Endodermal cell (in vitro differentiated cells): ENCODE data around the gene VWA8. TPM values are rescaled to one million over a fixed set of nuclear protein-coding genes. Genes with fewer than 3 reads are reported as not detected.

Experiments
- DNase-seq: peaks from one replicate; pipeline ENCODE4 v3.0.0-alpha.2; 2017
- H3K27ac ChIP-seq: 2 replicates; pipeline ENCODE4 v1.5.1; 2013; ENCODE audit warnings: mild to moderate bottlenecking, low read depth, low read length, moderate library complexity
- H3K27me3 ChIP-seq: 2 replicates; pipeline ENCODE4 v1.6.1; 2013; ENCODE audit warnings: mild to moderate bottlenecking, low read length, moderate library complexity; ENCODE audit not compliant: insufficient read depth, control insufficient read depth, poor library complexity, severe bottlenecking
- H3K36me3 ChIP-seq: 2 replicates; pipeline ENCODE4 v1.7.0; 2013; ENCODE audit warnings: mild to moderate bottlenecking, low read length, moderate library complexity; ENCODE audit not compliant: control insufficient read depth, insufficient read depth
- H3K4me1 ChIP-seq: one replicate; pipeline ENCODE4 v1.7.0; 2013; ENCODE audit warnings: low read length; ENCODE audit not compliant: control insufficient read depth, insufficient read depth
- H3K4me3 ChIP-seq: 2 replicates; pipeline ENCODE4 v1.5.1; 2013; ENCODE audit warnings: mild to moderate bottlenecking, low read length, moderate library complexity
- H3K9ac ChIP-seq: 2 replicates; pipeline ENCODE4 v1.6.1; 2013; ENCODE audit warnings: mild to moderate bottlenecking, low read length, moderate library complexity; ENCODE audit not compliant: poor library complexity, severe bottlenecking; ENCODE audit errors: extremely low read depth
- H3K9me3 ChIP-seq: 2 replicates; pipeline ENCODE4 v1.6.1; 2013; ENCODE audit warnings: mild to moderate bottlenecking, low read length, moderate library complexity; ENCODE audit not compliant: control insufficient read depth
- H3K27ac Mint-ChIP-seq: 2 replicates; pipeline ENCODE4 v1.8.0; 2020; ENCODE audit warnings: mixed read lengths
- H3K27me3 Mint-ChIP-seq: 2 replicates; pipeline ENCODE4 v1.8.0; 2021; ENCODE audit warnings: mild to moderate bottlenecking, mixed read lengths; ENCODE audit not compliant: insufficient read depth
- H3K36me3 Mint-ChIP-seq: 2 replicates; pipeline ENCODE4 v1.8.0; 2020; ENCODE audit warnings: low read depth, mixed read lengths
- H3K4me1 Mint-ChIP-seq: 2 replicates; pipeline ENCODE4 v1.8.0; 2020; ENCODE audit warnings: mixed read lengths
- H3K4me3 Mint-ChIP-seq: 2 replicates; pipeline ENCODE4 v1.8.0; 2020; ENCODE audit warnings: mild to moderate bottlenecking, moderate library complexity, mixed read lengths
- H3K9me3 Mint-ChIP-seq: 2 replicates; pipeline ENCODE4 v1.8.0; 2020; ENCODE audit warnings: mild to moderate bottlenecking, mixed read lengths
- WGBS, 2 experiments: methylation state at CpG; one replicate each; pipeline versions ENCODE4 v1.1.5 to v1.1.7; 2013; ENCODE audit warnings: missing lambda C conversion rate in 2 of 2, mixed read lengths in 1 of 2; ENCODE audit not compliant: insufficient coverage in 1 of 2, insufficient read length in 1 of 2; 5-methylcytosine and 5-hydroxymethylcytosine counted together
- total RNA-seq, 2 donors: library from RNA; stranded (reverse); fragmentation: NEBNext Ultra II Directional in 1 of 2; extraction: Animal tissue kit (Norgen Biotek cat#: 25700) in 1 of 2; gene quantifications; 2 replicates in 1 of 2; 3 replicates in 1 of 2; pipeline ENCODE4 v1.2.1, GENCODE V29; 2021
- TF ChIP-seq, protein P1 (sequence below): fragments of 200-600 bp; sonication (generic); conservative IDR thresholded peaks from 2 replicates; pipeline ENCODE4 v1.5.0; 2021; ENCODE audit warnings: antibody characterized with exemption, mild to moderate bottlenecking

VWA8 gene
- total RNA-seq, 2 donors from 2014 or later: 24.6 to 25.6 TPM

DNA sequence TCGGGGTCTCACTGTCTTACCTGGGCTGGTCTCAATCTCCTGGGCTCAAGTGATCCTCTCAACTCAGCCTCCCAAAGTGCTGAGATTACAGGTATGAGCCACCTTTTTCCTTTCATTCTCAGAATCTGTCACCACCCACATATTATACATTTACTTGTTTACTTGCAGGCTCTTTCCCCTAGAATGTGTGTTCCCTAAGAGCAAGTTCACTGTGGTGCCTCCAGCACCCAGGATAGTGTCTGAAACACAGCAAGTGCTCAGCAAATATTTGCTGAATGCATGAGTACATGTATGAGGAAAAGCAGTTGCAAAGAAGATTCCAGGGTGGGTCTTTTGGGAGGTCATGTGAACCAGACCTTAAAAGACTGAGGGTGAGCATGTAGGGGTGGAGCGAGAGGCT is 406.7 kb downstream of the VWA8 start:
- Mint-ChIP-seq H3K4me3 (no peak overlapping the region), H3K27ac (no peak overlapping the region), H3K9me3 (no peaks in the 10 kb centered on the region), H3K27me3 (peaks cover 4% of the 10 kb centered on the region), H3K36me3 (no peaks in the 10 kb centered on the region), H3K4me1 (no peaks in the 10 kb centered on the region)
- DNase-seq: no peak
- H3K27me3 ChIP-seq: peaks cover 6% of the 10 kb centered on the region
- no peaks in the 10 kb centered on the region for H3K9me3 ChIP-seq
- H3K27ac ChIP-seq: no peak overlapping the region
- TF ChIP-seq, protein P1, sequence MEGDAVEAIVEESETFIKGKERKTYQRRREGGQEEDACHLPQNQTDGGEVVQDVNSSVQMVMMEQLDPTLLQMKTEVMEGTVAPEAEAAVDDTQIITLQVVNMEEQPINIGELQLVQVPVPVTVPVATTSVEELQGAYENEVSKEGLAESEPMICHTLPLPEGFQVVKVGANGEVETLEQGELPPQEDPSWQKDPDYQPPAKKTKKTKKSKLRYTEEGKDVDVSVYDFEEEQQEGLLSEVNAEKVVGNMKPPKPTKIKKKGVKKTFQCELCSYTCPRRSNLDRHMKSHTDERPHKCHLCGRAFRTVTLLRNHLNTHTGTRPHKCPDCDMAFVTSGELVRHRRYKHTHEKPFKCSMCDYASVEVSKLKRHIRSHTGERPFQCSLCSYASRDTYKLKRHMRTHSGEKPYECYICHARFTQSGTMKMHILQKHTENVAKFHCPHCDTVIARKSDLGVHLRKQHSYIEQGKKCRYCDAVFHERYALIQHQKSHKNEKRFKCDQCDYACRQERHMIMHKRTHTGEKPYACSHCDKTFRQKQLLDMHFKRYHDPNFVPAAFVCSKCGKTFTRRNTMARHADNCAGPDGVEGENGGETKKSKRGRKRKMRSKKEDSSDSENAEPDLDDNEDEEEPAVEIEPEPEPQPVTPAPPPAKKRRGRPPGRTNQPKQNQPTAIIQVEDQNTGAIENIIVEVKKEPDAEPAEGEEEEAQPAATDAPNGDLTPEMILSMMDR: no peak
- H3K36me3 ChIP-seq: no peaks in the 10 kb centered on the region
- H3K9ac ChIP-seq: no peak overlapping the region
- no peak overlapping the region for H3K4me3 ChIP-seq
- 82 to 89% methylated on average over 1 to 2 of the region's 2 CpGs for WGBS, 2 experiments
- H3K4me1 ChIP-seq: no peaks in the 10 kb centered on the region

DNA sequence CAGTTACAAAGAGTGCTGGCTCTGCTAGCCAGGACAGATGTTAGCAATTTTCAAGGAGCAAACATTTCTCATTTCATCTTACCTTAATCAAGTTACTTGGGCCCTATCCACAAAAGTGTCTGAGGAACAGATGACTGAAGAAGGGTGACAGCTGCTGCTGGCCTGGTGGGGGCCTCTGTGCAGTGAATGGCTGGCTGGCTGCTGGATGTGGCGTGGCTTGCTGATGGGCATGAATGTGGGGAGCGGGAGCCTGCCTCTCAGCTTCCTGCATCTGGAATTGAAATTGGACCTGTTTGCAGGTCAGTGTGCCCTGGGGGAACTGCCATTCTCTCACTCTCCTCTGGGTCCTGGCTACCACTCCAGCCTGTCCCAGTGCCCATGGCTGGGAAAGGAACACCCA is 408.9 kb downstream of the VWA8 start:
- Histone ChIP-seq H3K4me1 (no peaks in the 10 kb centered on the region), H3K27me3 (no peaks in the 10 kb centered on the region), H3K27ac (no peak overlapping the region), H3K4me3 (no peak overlapping the region), H3K36me3 (no peaks in the 10 kb centered on the region), H3K9ac (no peak overlapping the region), H3K9me3 (no peaks in the 10 kb centered on the region)
- WGBS, 2 experiments: 92% methylated on average over 2 of the region's 2 CpGs; no CpG with 5 or more reads in 1 of the 2 experiments
- Mint-ChIP-seq H3K27me3 (peaks cover 4% of the 10 kb centered on the region), H3K36me3 (no peaks in the 10 kb centered on the region), H3K27ac (no peak overlapping the region), H3K4me3 (no peak overlapping the region), H3K9me3 (no peaks in the 10 kb centered on the region), H3K4me1 (peaks cover 4% of the 10 kb centered on the region)
- TF ChIP-seq, protein P1: no peak
- no peak for DNase-seq

DNA sequence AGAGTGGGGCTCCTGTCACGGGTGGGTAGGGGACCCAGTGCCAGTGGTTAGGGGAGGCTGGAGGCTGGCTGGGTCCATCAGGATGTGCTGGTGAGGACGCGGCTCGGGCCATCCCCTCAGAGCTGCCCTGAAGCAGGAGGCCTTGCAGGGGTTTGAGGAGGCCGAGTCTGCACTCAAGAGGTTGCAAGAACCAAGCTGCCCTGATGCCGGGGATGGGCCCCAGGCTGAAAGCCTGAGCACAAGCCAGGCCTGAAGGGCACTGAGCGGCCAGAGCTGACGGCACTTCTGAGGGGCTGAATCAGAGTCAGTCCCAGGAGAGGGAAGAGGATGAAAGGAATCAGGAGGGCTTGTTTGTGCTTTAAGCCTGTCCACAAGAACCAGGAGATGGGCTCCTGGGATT is 410.6 kb downstream of the VWA8 start:
- H3K36me3 ChIP-seq: no peaks in the 10 kb centered on the region
- no peaks in the 10 kb centered on the region for H3K27me3 ChIP-seq
- TF ChIP-seq, protein P1: no peak
- Mint-ChIP-seq H3K4me1 (peaks cover 4% of the 10 kb centered on the region), H3K36me3 (no peaks in the 10 kb centered on the region), H3K27me3 (peaks cover 4% of the 10 kb centered on the region), H3K4me3 (no peak overlapping the region), H3K27ac (no peak overlapping the region), H3K9me3 (no peaks in the 10 kb centered on the region)
- H3K9ac ChIP-seq: no peak overlapping the region
- DNase-seq: no peak
- no peaks in the 10 kb centered on the region for H3K9me3 ChIP-seq
- no peak overlapping the region for H3K4me3 ChIP-seq
- no peak overlapping the region for H3K27ac ChIP-seq
- 86 to 90% methylated on average over 4 to 8 of the region's 8 CpGs for WGBS, 2 experiments
- no peaks in the 10 kb centered on the region for H3K4me1 ChIP-seq
